ENCODE results near the gene TBATA. TPM values are rescaled to one million over a fixed set of nuclear protein-coding genes. Genes with fewer than 3 reads are reported as not detected.

Gene TBATA
- total RNA-seq, 1 donor from 2014 or later = not detected

DNA sequence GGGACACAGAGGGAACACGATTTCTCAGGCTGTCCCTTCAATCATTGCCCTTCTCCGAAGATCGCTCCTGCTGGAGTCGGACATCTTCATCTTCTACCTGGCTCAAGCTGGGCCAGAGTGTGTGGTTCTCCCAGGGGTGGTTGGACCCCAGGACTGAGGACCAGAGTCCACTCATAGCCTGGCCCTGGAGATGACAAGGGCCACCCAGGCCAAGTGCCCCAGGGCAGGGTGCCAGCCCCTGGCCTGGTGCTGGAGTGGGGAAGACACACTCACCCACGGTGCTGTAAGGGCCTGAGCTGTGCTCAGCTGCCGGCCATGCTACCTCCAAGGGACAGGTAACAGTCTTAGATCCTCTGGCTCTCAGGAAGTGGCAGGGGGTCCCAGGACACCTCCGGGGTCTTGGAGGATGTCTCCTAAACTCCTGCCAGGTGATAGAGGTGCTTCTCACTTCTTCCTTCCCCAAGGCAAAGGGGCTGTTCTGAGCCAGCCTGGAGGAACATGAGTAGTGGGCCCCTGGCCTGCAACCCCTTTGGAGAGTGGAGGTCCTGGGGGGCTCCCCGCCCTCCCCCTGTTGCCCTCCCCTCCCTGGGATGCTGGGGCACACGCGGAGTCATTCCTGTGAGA lies 23.3 kb downstream of the TBATA start:
- no peak overlapping the region for H3K27ac Mint-ChIP-seq
- H3K27me3 Mint-ChIP-seq = peaks cover 7% of the 10 kb centered on the region
- peaks cover 9% of the 10 kb centered on the region for H3K4me1 Mint-ChIP-seq (ENCODE audit: unreplicated experiment)
- H3K4me3 Mint-ChIP-seq = no peak overlapping the region
- no peaks in the 10 kb centered on the region for H3K36me3 Mint-ChIP-seq
- TF ChIP-seq, protein P1, sequence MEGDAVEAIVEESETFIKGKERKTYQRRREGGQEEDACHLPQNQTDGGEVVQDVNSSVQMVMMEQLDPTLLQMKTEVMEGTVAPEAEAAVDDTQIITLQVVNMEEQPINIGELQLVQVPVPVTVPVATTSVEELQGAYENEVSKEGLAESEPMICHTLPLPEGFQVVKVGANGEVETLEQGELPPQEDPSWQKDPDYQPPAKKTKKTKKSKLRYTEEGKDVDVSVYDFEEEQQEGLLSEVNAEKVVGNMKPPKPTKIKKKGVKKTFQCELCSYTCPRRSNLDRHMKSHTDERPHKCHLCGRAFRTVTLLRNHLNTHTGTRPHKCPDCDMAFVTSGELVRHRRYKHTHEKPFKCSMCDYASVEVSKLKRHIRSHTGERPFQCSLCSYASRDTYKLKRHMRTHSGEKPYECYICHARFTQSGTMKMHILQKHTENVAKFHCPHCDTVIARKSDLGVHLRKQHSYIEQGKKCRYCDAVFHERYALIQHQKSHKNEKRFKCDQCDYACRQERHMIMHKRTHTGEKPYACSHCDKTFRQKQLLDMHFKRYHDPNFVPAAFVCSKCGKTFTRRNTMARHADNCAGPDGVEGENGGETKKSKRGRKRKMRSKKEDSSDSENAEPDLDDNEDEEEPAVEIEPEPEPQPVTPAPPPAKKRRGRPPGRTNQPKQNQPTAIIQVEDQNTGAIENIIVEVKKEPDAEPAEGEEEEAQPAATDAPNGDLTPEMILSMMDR (conservative IDR thresholded peaks at IDR 0.05) = no peak
- no peak for DNase-seq (ENCODE audit: extremely low spot score, unreplicated experiment)
- peaks cover 6% of the 10 kb centered on the region for H3K9me3 Mint-ChIP-seq

GRCh38 chr10:70761031-70761601 lies 24.1 kb downstream of the TBATA start:
- H3K27ac Mint-ChIP-seq = no peak overlapping the region
- peaks cover 9% of the 10 kb centered on the region for H3K4me1 Mint-ChIP-seq (ENCODE audit: unreplicated experiment)
- DNase-seq (ENCODE audit: extremely low spot score, unreplicated experiment) = no peak
- no peak overlapping the region for H3K4me3 Mint-ChIP-seq
- H3K27me3 Mint-ChIP-seq = peaks cover 6% of the 10 kb centered on the region
- TF ChIP-seq, protein P1 (conservative IDR thresholded peaks at IDR 0.05) = peak; percentile 35
- peaks cover 6% of the 10 kb centered on the region for H3K9me3 Mint-ChIP-seq
- H3K36me3 Mint-ChIP-seq = no peaks in the 10 kb centered on the region

- no peaks in the 10 kb centered on the region for H3K36me3 Mint-ChIP-seq
- H3K9me3 Mint-ChIP-seq = peaks cover 2% of the 10 kb centered on the region
- H3K4me1 Mint-ChIP-seq (ENCODE audit: unreplicated experiment) = peaks cover 9% of the 10 kb centered on the region
- peaks cover 6% of the 10 kb centered on the region for H3K27me3 Mint-ChIP-seq
- no peak overlapping the region for H3K4me3 Mint-ChIP-seq
- no peak overlapping the region for H3K27ac Mint-ChIP-seq
- no peak for DNase-seq (ENCODE audit: extremely low spot score, unreplicated experiment)
- TF ChIP-seq, protein P1 (conservative IDR thresholded peaks at IDR 0.05) = no peak
Observed at GRCh38 chr10:70760271-70760787, 24.8 kb downstream of the TBATA start.

DNA sequence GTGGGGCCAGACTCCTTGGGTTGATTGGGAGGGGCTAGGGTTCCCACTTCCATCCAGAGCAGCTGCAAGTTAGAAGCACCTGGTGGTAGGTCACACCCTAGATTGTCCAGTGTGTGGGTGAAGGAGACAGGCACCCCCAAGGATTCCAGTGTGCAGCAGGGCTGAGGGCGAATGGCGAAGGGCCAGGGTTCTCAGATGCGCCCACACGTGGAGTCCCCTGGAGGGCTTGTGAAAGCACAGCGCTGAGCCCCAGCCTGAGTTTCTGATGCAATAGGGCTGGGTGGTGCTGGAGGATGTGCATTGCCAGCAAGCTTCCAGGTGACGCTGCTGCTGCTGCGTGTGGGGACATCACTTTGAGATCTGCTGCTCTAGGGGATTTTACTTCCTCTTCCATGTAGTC lies 25.4 kb downstream of the TBATA start:
- Mint-ChIP-seq H3K36me3 (no peaks in the 10 kb centered on the region), H3K4me3 (no peak overlapping the region), H3K27ac (no peak overlapping the region), H3K4me1 (ENCODE audit: unreplicated experiment) (peaks cover 13% of the 10 kb centered on the region), H3K27me3 (peaks cover 6% of the 10 kb centered on the region), H3K9me3 (no peaks in the 10 kb centered on the region)
- TF ChIP-seq, protein P1 (conservative IDR thresholded peaks at IDR 0.05) = no peak
- DNase-seq (ENCODE audit: extremely low spot score, unreplicated experiment) = no peak

DNA sequence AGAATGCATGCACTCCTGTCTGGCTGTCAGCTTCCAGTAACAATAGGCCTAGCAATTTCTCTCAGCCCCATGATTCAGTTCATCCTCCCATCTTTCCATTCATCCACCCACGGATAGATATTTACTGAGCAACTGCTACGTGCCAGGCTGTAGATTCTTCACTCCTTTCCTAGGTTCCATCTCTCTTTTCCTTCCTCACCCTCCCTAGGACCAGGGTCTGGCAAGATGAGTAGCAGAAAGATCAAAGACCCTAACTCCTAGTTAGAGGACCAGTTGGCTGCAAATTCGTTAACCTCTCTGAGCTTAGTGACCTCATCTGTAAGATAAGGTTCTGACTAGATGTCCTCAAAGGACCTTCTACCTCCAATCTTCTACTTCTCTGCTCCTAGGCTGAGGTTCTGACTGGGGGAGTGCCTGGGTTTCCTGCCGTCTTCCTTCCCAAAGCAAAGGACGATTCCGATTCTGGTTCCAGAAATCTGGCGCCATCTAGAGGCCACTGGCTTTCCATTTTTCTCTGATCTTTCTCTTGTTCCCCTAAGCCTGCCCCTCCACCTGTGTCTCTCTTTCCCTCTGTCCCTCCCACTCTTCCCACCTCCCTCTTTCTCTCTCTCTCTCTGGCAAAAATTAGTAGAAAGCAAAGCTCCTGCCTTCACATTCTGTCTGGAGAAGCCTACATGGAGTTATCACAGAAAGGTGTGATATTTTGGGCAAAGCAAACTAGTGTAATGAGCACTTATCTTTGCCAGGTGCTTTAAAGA lies 26.2 kb downstream of the TBATA start:
- no peak overlapping the region for H3K4me3 Mint-ChIP-seq
- no peak for DNase-seq (ENCODE audit: extremely low spot score, unreplicated experiment)
- peaks cover 10% of the 10 kb centered on the region for H3K27me3 Mint-ChIP-seq
- TF ChIP-seq, protein P1 (conservative IDR thresholded peaks at IDR 0.05) = peak; percentile 91
- peaks cover 19% of the 10 kb centered on the region for H3K4me1 Mint-ChIP-seq (ENCODE audit: unreplicated experiment)
- H3K9me3 Mint-ChIP-seq = no peaks in the 10 kb centered on the region
- no peak overlapping the region for H3K27ac Mint-ChIP-seq
- no peaks in the 10 kb centered on the region for H3K36me3 Mint-ChIP-seq

Data from type B pancreatic cell (in vitro differentiated cells).